ENCODE measurements around the gene EGFL8.
A peak's percentile ranks its signal among the peaks of the same experiment; 100 is the strongest.
"Not testable (repeated sequence)": the region's sequence is repeated elsewhere in the genome, so short reads cannot be mapped to it uniquely, and the experiment has no call there.

EGFL8 gene

GRCh38 chr6:32177183-32177787 is 12.9 kb downstream of the EGFL8 start:
- peaks cover 24% of the 10 kb centered on the region for H3K36me3 ChIP-seq (ENCODE audit: insufficient read depth, low read length)
- H3K4me3 ChIP-seq (ENCODE audit: low read length): peak overlapping the region; percentile 62
- H2AFZ ChIP-seq (ENCODE audit: low read depth, low read length): no peak overlapping the region
- no peaks in the 10 kb centered on the region for H3K27me3 ChIP-seq (ENCODE audit: insufficient read depth, low read length)
- H3K4me1 ChIP-seq (ENCODE audit: insufficient read depth, low read length): peaks cover 37% of the 10 kb centered on the region
- no peaks in the 10 kb centered on the region for H3K9me3 ChIP-seq (ENCODE audit: low read length)

GRCh38 chr6:32177788-32178546 is 13.6 kb downstream of the EGFL8 start, which contains the start of gene RNF5:
Gene RNF5 (plus strand): TSS chr6:32178405. CDS start chr6:32178512, 107 bp downstream.
- Histone ChIP-seq H3K27me3 (ENCODE audit: insufficient read depth, low read length) (no peaks in the 10 kb centered on the region), H3K36me3 (ENCODE audit: insufficient read depth, low read length) (peaks cover 31% of the 10 kb centered on the region), H2AFZ (ENCODE audit: low read depth, low read length) (no peak within 1 kb of the TSS), H3K4me1 (ENCODE audit: insufficient read depth, low read length) (peaks cover 37% of the 10 kb centered on the region), H3K4me3 (ENCODE audit: low read length) (peak within 1 kb of the TSS; percentile 62), H3K9me3 (ENCODE audit: low read length) (no peaks in the 10 kb centered on the region)

DNA sequence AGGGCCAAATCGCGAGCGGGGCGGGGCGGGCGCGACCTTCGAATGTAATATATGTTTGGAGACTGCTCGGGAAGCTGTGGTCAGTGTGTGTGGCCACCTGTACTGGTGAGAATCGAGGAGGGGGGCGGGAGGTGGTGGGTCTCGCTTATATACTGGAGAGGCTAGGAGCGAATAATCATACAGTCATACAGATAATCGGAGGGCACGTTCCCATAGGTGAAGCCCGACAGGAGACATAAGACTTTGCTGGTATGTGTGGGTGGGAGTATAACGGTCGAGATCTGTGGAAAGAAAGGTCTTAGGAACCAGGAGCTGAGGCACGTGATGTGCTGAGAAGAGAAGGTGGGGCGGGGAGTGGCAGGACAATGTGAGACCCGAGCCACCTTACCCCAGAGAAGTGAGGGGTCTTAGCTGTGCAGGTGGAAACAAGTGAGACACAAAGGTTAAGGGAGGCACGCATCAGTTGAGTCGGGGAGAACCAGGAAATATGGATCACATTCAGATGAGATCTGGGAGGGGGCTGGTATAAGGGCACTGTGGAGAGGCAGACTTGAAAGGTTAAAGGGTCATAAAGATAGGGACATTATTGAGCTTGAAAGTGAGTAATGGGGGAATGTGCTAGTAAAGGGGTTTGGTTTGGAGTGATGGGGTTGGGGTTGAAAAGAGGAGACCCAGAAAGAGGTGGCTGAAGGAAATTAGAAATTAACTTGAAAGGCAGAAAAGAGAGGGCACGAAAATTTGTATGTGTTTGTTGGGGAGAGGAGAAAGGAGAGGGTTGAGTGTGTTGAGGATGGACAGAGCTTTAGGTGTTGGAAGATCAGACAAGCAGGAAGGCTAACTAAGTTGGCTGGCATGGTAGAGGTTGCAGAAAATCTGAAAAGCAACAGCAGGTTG is 14.4 kb downstream of the EGFL8 start:
- peaks cover 34% of the 10 kb centered on the region for H3K36me3 ChIP-seq (ENCODE audit: insufficient read depth, low read length)
- H3K4me3 ChIP-seq (ENCODE audit: low read length): peak overlapping the region; percentile 62
- H3K27me3 ChIP-seq (ENCODE audit: insufficient read depth, low read length): no peaks in the 10 kb centered on the region
- no peaks in the 10 kb centered on the region for H3K9me3 ChIP-seq (ENCODE audit: low read length)
- H3K4me1 ChIP-seq (ENCODE audit: insufficient read depth, low read length): peaks cover 37% of the 10 kb centered on the region
- no peak overlapping the region for H2AFZ ChIP-seq (ENCODE audit: low read depth, low read length)

GRCh38 chr6:32179766-32180405 is 15.5 kb downstream of the EGFL8 start:
- H3K9me3 ChIP-seq (ENCODE audit: low read length): no peaks in the 10 kb centered on the region
- no peaks in the 10 kb centered on the region for H3K27me3 ChIP-seq (ENCODE audit: insufficient read depth, low read length)
- peaks cover 29% of the 10 kb centered on the region for H3K4me1 ChIP-seq (ENCODE audit: insufficient read depth, low read length)
- H2AFZ ChIP-seq (ENCODE audit: low read depth, low read length): no peak overlapping the region
- peaks cover 27% of the 10 kb centered on the region for H3K36me3 ChIP-seq (ENCODE audit: insufficient read depth, low read length)
- H3K4me3 ChIP-seq (ENCODE audit: low read length): no peak overlapping the region

DNA sequence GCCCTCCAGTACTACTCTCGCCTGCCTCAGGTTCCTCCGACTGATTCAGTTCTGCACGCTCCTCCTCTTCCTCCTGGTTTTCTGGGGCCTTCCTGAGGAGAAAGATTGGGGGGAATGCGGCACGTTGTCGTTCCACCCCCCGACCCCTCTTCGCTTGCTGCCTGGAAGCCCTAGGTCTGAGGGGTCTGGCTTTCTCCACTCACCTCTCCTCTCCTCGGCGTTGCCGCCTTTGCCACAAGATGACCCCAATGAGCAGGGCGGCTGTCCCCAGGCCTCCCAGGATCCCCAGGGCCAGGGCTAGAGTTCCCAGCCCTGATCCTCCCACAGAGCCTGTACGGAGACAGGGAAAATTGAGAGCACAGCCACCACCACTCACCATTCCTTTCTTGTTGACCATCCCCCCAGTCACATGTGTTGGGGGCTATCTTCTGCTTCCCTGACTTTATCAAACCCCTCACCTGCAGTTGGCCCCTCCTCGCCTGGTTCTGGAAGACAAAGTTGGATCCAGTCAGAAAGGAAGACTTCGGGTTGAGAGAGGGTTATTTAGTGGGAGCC is 16.8 kb downstream of the EGFL8 start:
- peaks cover 27% of the 10 kb centered on the region for H3K36me3 ChIP-seq (ENCODE audit: insufficient read depth, low read length)
- H3K27me3 ChIP-seq (ENCODE audit: insufficient read depth, low read length): no peaks in the 10 kb centered on the region
- H2AFZ ChIP-seq (ENCODE audit: low read depth, low read length): no peak overlapping the region
- peaks cover 23% of the 10 kb centered on the region for H3K4me1 ChIP-seq (ENCODE audit: insufficient read depth, low read length)
- no peak overlapping the region for H3K4me3 ChIP-seq (ENCODE audit: low read length)
- no peaks in the 10 kb centered on the region for H3K9me3 ChIP-seq (ENCODE audit: low read length)

DNA sequence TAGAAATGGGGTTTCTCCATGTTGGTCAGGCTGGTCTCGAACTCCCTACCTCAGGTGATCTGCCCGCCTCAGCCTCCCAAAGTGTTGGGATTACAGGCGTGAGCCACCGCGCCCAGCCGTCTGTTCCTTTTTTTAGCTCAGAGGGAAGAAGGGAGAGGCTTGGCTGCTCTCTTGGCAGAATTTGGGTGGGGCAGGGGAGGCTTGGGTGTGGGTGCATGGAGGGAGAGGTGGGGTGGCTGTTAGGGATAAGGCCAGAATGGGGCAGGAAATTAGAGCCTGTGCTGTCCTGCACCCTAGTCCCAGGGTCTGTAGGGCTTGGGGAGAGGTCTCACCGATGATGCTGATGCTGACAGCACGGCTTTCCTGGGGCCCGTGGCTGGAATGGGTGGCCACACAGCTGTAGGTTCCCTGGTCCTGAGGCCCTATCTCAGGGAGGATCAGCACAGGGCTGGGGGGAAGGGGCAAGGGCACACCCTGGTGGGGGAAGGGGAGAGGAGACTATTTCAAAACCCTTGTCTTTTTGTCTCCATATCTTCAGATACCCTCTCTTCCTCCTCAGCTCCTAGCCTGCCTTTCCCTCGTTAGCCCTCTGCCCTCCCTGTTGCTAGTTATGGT is 17.6 kb downstream of the EGFL8 start:
- Histone ChIP-seq H3K4me3 (ENCODE audit: low read length) (no peak overlapping the region), H3K4me1 (ENCODE audit: insufficient read depth, low read length) (peaks cover 18% of the 10 kb centered on the region), H2AFZ (ENCODE audit: low read depth, low read length) (no peak overlapping the region), H3K27me3 (ENCODE audit: insufficient read depth, low read length) (no peaks in the 10 kb centered on the region), H3K9me3 (ENCODE audit: low read length) (no peaks in the 10 kb centered on the region), H3K36me3 (ENCODE audit: insufficient read depth, low read length) (peaks cover 32% of the 10 kb centered on the region)

GRCh38 chr6:32182555-32182981 is 18.2 kb downstream of the EGFL8 start:
- peaks cover 14% of the 10 kb centered on the region for H3K4me1 ChIP-seq (ENCODE audit: insufficient read depth, low read length)
- no peak overlapping the region for H3K4me3 ChIP-seq (ENCODE audit: low read length)
- no peak overlapping the region for H2AFZ ChIP-seq (ENCODE audit: low read depth, low read length)
- no peaks in the 10 kb centered on the region for H3K27me3 ChIP-seq (ENCODE audit: insufficient read depth, low read length)
- H3K36me3 ChIP-seq (ENCODE audit: insufficient read depth, low read length): peaks cover 37% of the 10 kb centered on the region
- no peaks in the 10 kb centered on the region for H3K9me3 ChIP-seq (ENCODE audit: low read length)

- Histone ChIP-seq H3K4me1 (ENCODE audit: insufficient read depth, low read length) (peaks cover 15% of the 10 kb centered on the region), H3K4me3 (ENCODE audit: low read length) (no peak overlapping the region), H3K27me3 (ENCODE audit: insufficient read depth, low read length) (no peaks in the 10 kb centered on the region), H3K36me3 (ENCODE audit: insufficient read depth, low read length) (peaks cover 42% of the 10 kb centered on the region), H2AFZ (ENCODE audit: low read depth, low read length) (no peak overlapping the region), H3K9me3 (ENCODE audit: low read length) (no peaks in the 10 kb centered on the region)
Observed at GRCh38 chr6:32183030-32183429, 18.6 kb downstream of the EGFL8 start.

- Histone ChIP-seq H2AFZ (ENCODE audit: low read depth, low read length) (no peak overlapping the region), H3K36me3 (ENCODE audit: insufficient read depth, low read length) (peaks cover 43% of the 10 kb centered on the region), H3K4me3 (ENCODE audit: low read length) (no peak overlapping the region), H3K27me3 (ENCODE audit: insufficient read depth, low read length) (no peaks in the 10 kb centered on the region), H3K4me1 (ENCODE audit: insufficient read depth, low read length) (peaks cover 19% of the 10 kb centered on the region), H3K9me3 (ENCODE audit: low read length) (no peaks in the 10 kb centered on the region)
Observed at GRCh38 chr6:32183483-32184083, 19.2 kb downstream of the EGFL8 start.

DNA sequence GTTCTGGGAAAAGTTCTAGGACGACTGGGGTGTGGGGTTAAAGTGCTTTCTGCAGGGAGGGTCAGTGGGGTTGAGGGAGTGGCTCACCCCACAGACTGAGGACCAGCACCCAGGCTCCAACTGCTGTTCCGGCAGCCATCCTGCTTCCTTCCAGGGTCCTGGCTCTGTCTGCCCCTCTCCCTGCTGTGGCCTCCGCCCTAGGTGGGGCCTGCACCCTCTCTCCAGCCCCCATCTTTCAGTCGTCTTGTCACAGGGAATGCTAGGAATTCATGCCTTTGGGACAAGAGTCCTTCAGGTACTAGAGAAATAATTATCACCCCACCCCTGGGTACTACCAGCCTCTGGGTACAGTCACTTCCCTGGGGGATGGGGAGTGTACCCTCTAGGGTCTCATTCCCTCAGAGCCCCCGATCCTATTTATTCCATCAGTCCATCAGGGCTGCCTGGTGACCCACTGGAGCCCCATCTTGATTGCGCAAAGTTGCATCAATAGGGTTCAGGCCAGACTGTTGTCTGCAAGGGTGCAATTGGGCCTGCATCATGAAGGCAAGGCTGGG is 19.8 kb downstream of the EGFL8 start, which contains the start of gene AGER:
TSS of gene AGER (minus strand) at position 170 of the 557 bp plus-strand sequence. CDS start at position 139, 31 bp downstream.
- Histone ChIP-seq H3K4me3 (ENCODE audit: low read length) (no peak within 1 kb of the TSS), H3K27me3 (ENCODE audit: insufficient read depth, low read length) (no peaks in the 10 kb centered on the region), H3K36me3 (ENCODE audit: insufficient read depth, low read length) (peaks cover 43% of the 10 kb centered on the region), H2AFZ (ENCODE audit: low read depth, low read length) (no peak within 1 kb of the TSS), H3K9me3 (ENCODE audit: low read length) (no peaks in the 10 kb centered on the region), H3K4me1 (ENCODE audit: insufficient read depth, low read length) (peaks cover 19% of the 10 kb centered on the region)

GRCh38 chr6:32185681-32186131 is 21.3 kb downstream of the EGFL8 start:
- H2AFZ ChIP-seq (ENCODE audit: low read depth, low read length); H3K27me3 ChIP-seq (ENCODE audit: insufficient read depth, low read length); H3K9me3 ChIP-seq (ENCODE audit: low read length); H3K4me3 ChIP-seq (ENCODE audit: low read length): not testable (repeated sequence)
- H3K4me1 ChIP-seq (ENCODE audit: insufficient read depth, low read length): peaks cover 15% of the 10 kb centered on the region
- H3K36me3 ChIP-seq (ENCODE audit: insufficient read depth, low read length): peaks cover 37% of the 10 kb centered on the region
